Omental fat pad (tissue), 4 donors: Measurements from ENCODE around the gene LPP. TPM values are rescaled to one million over a fixed set of nuclear protein-coding genes. Genes with fewer than 3 reads are reported as not detected.

Experiments used
- ATAC-seq: fragments of 150-250 bp; one replicate; pipeline ENCODE4 v1.9.1; 2016; ENCODE audit warnings: mild to moderate bottlenecking, moderate library complexity; ENCODE audit not compliant: low FRiP score
- DNase-seq: peaks from one replicate; pipeline ENCODE4 v3.0.0-alpha.2; 2019; ENCODE audit warnings: low spot score
- total RNA-seq, 4 donors: library from RNA; depleted of rRNA; stranded (reverse); fragments of >200 nt; gene quantifications; one replicate each; pipeline ENCODE4 v1.1.0, GENCODE V29; 2016
- TF ChIP-seq, protein P1 (sequence below), 3 donors: fragments of 450-650 bp; IDR thresholded peaks; one replicate each; pipeline ENCODE4 v1.5.1; 2016 to 2017; ENCODE audit warnings: antibody characterized with exemption in 3 of 3, mild to moderate bottlenecking in 3 of 3, moderate library complexity in 2 of 3

LPP gene
- total RNA-seq, 4 donors from 2014 or later, result 113 to 302 (median 126) TPM

DNA sequence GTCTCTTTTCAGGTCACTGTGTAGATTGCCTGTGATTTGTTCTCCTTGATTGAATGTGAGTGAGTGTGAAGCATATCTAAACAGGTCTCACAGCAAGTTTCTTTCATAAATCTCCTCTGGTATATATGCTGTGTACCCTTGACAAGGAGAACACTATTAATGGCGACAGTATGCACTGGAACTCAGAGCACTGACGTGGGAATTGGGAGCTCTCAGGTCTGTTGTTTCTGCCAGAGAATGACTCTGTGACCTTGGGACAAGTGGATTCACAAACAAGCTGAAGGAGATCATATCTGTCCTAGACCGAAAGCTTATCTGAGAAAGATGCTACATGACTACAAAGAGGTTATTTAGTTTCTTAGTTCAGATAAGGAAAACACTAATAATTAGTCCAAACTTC is 691.6 kb downstream of the LPP start:
- ATAC-seq (no peak), DNase-seq (no peak)
- TF ChIP-seq, protein P1, sequence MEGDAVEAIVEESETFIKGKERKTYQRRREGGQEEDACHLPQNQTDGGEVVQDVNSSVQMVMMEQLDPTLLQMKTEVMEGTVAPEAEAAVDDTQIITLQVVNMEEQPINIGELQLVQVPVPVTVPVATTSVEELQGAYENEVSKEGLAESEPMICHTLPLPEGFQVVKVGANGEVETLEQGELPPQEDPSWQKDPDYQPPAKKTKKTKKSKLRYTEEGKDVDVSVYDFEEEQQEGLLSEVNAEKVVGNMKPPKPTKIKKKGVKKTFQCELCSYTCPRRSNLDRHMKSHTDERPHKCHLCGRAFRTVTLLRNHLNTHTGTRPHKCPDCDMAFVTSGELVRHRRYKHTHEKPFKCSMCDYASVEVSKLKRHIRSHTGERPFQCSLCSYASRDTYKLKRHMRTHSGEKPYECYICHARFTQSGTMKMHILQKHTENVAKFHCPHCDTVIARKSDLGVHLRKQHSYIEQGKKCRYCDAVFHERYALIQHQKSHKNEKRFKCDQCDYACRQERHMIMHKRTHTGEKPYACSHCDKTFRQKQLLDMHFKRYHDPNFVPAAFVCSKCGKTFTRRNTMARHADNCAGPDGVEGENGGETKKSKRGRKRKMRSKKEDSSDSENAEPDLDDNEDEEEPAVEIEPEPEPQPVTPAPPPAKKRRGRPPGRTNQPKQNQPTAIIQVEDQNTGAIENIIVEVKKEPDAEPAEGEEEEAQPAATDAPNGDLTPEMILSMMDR (IDR thresholded peaks at IDR 0.05), result no peak

DNA sequence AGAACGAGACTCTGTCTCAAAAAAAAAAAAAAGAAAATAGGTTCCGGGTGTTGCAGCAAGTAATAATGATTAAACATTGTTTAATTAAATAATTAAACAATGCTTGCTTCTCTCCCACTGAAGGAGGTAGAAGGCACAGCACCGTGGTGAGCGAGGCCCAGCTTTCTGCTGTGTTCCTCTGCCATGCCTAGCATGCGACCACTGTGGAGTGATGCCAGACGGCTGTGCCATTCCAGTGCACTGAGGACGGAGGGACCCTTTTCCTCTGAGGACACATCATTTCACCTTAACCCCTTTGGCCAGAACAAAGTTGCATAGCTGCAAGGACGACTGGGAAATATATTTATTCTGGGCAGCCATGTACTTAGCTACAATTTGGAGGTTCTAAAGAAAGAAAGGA is 695.0 kb downstream of the LPP start:
- no peak for DNase-seq
- no peak for ATAC-seq
- TF ChIP-seq, protein P1 (IDR thresholded peaks at IDR 0.05), result no peak

DNA sequence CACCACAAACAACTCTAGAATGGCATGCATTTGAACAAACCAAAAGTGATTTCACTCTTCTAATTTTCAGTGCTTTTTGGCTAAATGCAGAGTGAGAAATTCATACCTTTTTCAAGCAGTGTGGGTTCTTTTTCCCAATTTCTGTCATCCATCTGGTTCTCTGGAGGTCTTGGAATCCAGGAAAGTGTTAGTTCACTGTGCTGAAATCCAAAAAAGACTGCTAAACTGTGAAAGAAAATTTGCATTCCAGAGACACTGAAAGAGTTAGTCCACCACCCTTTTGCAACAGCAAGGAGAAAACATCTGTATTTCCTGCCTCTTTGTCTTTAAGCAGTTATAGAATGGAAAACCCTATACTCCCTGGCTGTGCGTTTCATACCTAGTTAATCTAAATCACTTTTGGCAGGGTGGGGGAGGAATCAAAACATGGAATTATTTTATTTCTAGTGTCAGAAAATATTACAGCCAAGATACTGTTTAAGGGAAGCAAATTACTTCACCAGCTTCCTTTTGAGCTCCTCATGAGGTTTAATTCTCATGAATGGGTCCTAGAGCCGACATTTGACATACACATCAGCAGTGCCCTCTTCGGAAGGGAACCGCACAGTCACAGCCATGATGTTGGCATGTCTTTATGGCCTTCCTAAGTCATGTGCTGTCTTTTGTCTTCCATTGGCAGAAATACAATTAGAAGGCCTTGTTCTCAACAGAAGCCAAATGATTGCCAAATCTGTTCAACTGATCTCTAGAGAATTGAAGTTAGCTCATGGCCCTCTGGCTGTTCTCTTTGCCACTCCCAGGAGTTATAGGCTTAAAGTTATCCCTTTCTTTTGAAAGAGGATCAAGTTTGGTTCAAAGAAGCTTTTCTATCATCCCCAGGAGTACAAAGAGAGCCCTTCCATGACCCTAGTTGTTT is 700.2 kb downstream of the LPP start:
- TF ChIP-seq, protein P1 (IDR thresholded peaks at IDR 0.05), result no peak
- DNase-seq (no peak), ATAC-seq (peak; percentile 49)

DNA sequence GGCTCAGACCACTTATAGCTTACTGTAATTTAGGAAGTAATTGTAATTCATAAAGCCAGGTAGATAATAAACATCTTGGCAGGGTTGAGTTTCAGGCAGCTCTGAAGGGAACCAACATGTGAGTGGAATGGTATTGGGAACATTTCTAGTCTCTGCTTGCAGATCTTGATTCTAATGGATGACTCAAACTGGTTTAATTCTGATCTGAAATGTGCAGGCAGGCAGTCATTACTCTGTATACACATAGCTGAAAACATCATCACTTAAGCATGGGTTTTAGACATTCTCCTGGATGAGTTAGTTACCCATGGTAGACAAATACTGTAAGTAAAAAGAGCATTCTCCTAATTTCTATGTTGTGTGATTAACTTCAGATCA is 700.8 kb downstream of the LPP start:
- TF ChIP-seq, protein P1 (IDR thresholded peaks at IDR 0.05), result no peak
- DNase-seq, result no peak
- ATAC-seq, result peak; percentile 28

DNA sequence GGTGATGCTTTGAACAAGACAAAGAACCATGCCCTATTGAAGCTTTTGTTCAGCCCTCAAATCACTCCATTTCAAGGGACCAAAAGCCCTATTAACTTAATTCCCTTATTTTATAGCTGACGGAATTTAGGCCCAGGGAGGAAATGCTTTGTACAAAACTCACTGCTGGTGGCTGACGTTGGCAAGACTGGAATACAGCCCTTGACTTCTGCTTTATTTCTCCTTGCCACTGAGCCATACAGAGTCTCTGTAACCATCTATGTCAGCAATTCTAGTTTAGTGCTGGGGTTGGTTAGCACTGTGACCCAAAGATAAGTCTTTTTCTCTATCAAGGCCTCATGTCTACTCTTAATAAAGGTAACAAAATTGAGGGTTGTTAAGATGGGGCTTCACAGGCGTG is 701.7 kb downstream of the LPP start:
- TF ChIP-seq, protein P1 (IDR thresholded peaks at IDR 0.05), result no peak
- no peak for DNase-seq
- no peak for ATAC-seq

DNA sequence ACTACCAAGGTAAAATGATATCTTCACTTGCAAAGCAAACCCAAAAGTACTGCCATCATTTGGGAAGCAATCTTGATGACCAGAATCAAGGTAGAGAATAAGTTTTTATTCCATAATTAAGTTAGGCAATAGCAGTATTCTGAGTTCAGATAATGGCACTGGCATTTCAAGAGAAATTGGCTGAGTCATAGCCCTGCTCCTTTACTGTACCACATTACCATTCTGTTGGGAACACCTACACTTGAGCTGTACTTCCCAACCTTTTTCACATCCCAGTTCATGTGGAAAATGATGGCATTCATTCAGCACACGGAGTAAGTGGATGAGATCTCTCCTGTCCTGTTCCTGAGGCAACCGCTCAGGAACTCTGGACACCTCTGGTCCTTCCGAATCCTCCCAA is 706.2 kb downstream of the LPP start:
- TF ChIP-seq, protein P1 (IDR thresholded peaks at IDR 0.05), result no peak
- ATAC-seq (no peak), DNase-seq (no peak)
